ENCODE measurements around the gene SATB1.
A peak's percentile ranks its signal among the peaks of the same experiment; 100 is the strongest.

The SATB1 gene

DNA sequence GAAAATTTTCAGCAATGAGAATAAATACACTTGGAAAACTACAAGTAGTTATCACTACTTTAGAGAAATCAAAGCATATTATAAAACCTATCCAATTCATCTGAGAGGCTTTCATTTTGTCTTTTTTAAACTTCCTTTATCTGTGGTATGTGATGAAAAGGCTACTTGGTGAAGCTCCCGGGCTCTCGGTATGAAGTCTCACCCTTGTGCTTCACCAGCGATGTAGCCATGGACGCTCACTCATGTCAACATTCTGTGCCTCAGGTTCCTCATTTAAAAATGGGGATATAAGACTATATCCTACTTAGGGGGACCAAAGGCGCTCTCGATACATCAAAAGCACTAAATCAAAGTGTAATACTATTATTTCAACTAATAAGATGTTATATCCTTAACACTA is 14.9 kb downstream of the SATB1 start:
- in situ Hi-C loops (cut with HindIII; ENCODE audit: low pct_ligation_motif_present, low pct_unique_long_range_greater_than_20kb, low sequenced_read_pairs), result no loop called here

DNA sequence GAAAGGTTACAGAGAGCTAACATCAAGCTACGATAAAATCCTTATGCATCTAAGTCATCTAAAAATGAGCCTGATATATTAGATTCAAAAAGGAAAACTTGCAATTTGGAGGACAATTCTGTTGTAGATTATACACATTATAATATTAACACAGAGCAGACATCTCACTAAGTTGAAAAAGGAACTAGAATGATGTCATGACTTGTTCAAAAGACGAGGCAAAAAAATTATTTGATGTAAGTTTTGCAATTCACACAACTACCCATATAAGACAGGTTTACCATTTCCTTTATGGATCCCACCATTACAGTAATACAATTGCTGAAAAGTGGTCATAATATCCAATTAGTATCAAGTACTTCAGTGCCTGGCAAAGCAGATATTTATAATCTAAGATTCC is 15.9 kb downstream of the SATB1 start:
- in situ Hi-C loops (cut with HindIII; ENCODE audit: low pct_ligation_motif_present, low pct_unique_long_range_greater_than_20kb, low sequenced_read_pairs), result no loop called here
- DNase-seq, result no peak

More for the DNA sequence above, 14.9 kb downstream of the SATB1 start:
- no peak for DNase-seq

DNA sequence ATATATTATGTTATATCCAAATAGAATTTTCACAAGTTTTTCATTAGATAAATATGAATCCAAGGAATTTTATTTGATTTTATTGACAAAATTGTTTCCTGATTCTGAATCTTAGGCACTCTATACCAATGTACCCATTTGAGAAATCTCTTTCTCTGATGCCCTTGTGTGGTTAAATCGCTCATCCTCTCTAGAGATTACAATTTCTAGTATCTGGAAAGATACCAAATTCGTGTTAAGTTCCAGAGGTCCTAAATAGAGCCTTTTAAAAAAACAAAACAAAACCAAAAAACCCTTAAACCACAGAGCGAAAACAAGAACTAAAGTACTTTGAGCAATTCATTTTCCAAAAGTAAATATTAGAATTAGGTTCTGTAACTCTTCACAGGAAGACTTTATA is 20.0 kb downstream of the SATB1 start:
- DNase-seq, result no peak
- in situ Hi-C loops (cut with HindIII; ENCODE audit: low pct_ligation_motif_present, low pct_unique_long_range_greater_than_20kb, low sequenced_read_pairs), result no loop called here

GRCh38 chr3:18403061-18403460 is 22.1 kb downstream of the SATB1 start:
- DNase-seq, result no peak
- in situ Hi-C loops (cut with HindIII; ENCODE audit: low pct_ligation_motif_present, low pct_unique_long_range_greater_than_20kb, low sequenced_read_pairs), result no loop called here

GRCh38 chr3:18402239-18402799 is 22.8 kb downstream of the SATB1 start:
- DNase-seq, result no peak
- in situ Hi-C loops (cut with HindIII; ENCODE audit: low pct_ligation_motif_present, low pct_unique_long_range_greater_than_20kb, low sequenced_read_pairs), result no loop called here

- DNase-seq, result no peak
- in situ Hi-C loops (cut with HindIII; ENCODE audit: low pct_ligation_motif_present, low pct_unique_long_range_greater_than_20kb, low sequenced_read_pairs), result no loop called here
Measured at GRCh38 chr3:18401300-18401961, 23.7 kb downstream of the SATB1 start.

GRCh38 chr3:18398448-18398847 is 26.7 kb downstream of the SATB1 start:
- DNase-seq, result no peak
- in situ Hi-C loops (cut with HindIII; ENCODE audit: low pct_ligation_motif_present, low pct_unique_long_range_greater_than_20kb, low sequenced_read_pairs), result no loop called here

DNA sequence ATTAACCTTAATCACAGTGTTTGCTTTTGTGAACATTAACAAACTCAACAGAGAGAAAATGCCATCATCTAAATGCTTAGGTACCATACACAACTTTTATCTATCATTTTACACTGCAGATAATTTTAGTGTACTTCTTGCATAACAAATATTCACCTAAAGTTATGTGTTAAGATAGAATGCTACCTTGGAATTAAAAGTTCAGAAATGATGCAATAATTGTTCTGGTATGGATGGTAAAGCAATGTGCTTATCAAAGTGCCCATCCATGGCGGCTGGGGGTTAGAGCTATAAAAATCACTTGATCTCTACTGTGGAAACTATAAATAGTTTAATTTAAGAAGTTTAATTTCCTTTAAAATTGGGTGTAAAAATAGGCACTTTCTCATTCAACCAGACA is 28.7 kb downstream of the SATB1 start:
- no peak for DNase-seq
- in situ Hi-C loops (cut with HindIII; ENCODE audit: low pct_ligation_motif_present, low pct_unique_long_range_greater_than_20kb, low sequenced_read_pairs), result no loop called here

GRCh38 chr3:18394384-18394995 is 30.6 kb downstream of the SATB1 start:
- no peak for DNase-seq
- in situ Hi-C loops (cut with HindIII; ENCODE audit: low pct_ligation_motif_present, low pct_unique_long_range_greater_than_20kb, low sequenced_read_pairs), result no loop called here

- in situ Hi-C loops (cut with HindIII; ENCODE audit: low pct_ligation_motif_present, low pct_unique_long_range_greater_than_20kb, low sequenced_read_pairs), result no loop called here
- DNase-seq, result no peak
Measured at GRCh38 chr3:18393906-18394305, 31.2 kb downstream of the SATB1 start.

DNA sequence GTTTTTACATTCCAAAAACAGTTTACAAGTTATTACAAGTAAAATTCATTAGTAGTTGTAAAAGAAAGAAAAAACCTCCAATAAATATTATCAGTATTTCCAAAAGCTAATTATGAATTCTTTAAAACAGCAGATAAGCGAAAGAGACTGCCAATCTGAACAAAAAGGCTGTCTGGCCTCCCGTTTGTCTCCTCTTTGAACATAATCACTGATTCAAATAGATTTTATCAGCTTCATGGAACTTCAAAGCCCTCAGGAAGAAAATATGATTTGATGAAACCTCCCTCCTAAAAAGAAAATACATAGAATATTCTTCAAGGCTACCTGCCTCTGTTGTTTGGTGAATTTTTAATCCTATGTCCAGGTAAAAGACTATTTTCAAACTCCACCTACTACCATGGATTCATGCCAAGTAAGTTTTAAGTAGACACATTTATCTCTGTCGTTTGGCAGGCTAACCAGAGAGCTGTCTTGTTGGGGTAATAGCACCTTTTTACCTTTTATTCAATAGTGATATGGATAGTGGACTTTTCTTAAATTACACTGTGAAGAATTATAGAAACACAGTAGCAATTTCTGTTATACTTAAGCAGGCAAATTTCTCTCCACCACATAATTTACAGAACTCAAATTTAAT is 35.0 kb downstream of the SATB1 start:
- in situ Hi-C loops (cut with HindIII; ENCODE audit: low pct_ligation_motif_present, low pct_unique_long_range_greater_than_20kb, low sequenced_read_pairs), result no loop called here
- DNase-seq, result no peak

DNA sequence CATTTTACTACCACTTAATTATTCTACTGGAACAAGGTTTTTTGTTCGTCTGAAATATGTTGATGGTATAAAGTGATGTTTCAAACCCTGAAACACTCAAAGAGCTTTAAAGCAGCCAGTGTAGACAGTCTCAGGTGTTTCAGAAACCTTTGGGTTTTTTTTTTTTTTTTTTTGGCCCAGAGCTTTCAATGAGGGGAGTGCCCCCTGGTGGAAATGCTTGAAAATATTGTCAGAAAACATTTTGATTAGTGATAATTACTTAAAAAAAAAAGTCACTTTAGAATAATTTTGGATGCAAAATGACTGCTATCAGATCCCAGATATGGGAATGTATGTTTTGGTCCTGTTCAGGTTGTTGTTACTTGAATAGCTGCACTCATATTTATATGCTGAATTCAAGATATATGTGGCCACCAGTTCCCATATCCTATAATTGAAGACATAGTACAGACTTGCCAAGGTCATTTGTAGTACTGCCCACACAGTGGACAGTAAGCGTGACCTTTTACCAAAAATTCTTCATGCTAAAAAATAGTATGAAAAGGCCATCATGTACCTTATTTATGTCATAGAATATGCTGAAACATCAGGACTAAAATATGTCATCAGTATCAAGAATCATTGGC is 35.9 kb downstream of the SATB1 start:
- DNase-seq, result peak; percentile 12
- in situ Hi-C loops (cut with HindIII; ENCODE audit: low pct_ligation_motif_present, low pct_unique_long_range_greater_than_20kb, low sequenced_read_pairs), result no loop called here

DNA sequence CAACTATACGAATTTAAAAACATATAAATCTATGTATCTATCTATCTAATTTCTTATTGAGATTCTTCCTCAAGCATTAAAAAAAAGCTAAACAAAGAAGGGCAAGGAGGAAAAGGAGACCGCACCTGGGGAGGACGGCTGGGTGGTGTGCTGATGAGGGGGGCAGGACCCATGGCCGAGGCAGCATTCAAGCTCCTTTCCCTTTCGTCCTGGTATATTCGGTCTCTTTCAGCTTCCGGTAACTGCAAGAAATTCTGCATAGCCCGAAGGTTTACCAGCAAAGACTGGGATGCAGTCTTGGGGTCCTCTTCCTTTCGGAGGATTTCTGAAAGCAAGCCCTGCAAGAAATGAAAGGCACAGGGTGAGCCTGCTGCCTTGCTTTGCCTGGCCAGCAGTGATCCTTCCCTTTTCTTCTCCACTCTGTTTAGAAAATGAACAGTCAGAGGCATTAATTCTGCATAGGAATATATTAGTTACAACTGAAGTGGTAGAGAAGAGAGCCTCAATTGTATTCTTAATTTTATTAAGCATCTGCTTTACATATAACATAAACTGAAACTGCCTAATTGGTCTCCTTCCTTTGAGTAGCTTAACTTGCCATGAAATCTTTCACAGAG is 38.8 kb downstream of the SATB1 start:
- DNase-seq, result no peak
- in situ Hi-C loops (cut with HindIII; ENCODE audit: low pct_ligation_motif_present, low pct_unique_long_range_greater_than_20kb, low sequenced_read_pairs), result no loop called here

DNA sequence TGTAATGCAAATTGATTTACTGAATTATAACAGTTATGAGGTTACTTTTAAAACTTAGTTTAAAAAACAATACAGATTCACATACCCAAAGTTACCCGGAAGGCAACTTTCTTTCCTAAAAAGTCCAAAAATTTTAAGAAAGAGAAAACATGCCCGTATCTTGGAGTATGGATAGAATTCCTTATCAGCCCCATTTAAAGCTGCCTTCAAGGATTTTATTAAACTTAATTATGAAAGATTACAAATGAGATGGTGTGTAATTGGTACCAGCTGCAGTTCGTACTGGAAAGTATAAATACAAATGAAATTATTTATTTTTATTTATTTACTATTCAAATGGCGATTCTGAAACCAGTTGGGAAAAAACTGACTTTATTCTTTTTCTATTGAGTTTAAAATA is 39.4 kb downstream of the SATB1 start:
- no peak for DNase-seq
- in situ Hi-C loops (cut with HindIII; ENCODE audit: low pct_ligation_motif_present, low pct_unique_long_range_greater_than_20kb, low sequenced_read_pairs), result no loop called here

GRCh38 chr3:18382760-18383369 is 42.3 kb downstream of the SATB1 start:
- in situ Hi-C loops (cut with HindIII; ENCODE audit: low pct_ligation_motif_present, low pct_unique_long_range_greater_than_20kb, low sequenced_read_pairs), result no loop called here
- DNase-seq, result no peak

- in situ Hi-C loops (cut with HindIII; ENCODE audit: low pct_ligation_motif_present, low pct_unique_long_range_greater_than_20kb, low sequenced_read_pairs), result no loop called here
- no peak for DNase-seq
Measured at GRCh38 chr3:18379647-18380046, 45.5 kb downstream of the SATB1 start.

DNA sequence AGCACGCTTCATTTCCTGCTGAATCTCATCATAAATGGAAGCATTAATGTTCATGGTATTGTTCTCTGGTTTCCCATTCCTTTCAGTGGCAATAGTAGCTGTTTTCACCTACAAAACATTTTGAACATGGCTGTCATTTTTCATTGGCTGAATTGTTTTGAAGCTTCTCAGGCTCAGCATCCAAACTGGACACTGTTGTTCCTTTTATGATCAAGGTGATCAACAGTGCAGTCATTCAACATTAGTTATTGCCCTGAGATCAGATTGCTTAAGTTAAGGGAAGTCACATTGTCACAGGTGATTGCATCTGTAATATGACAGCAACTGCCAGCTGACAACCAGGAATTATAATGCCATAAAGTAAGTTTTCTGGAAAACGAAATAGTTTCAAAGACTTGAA is 46.9 kb downstream of the SATB1 start:
- in situ Hi-C loops (cut with HindIII; ENCODE audit: low pct_ligation_motif_present, low pct_unique_long_range_greater_than_20kb, low sequenced_read_pairs), result no loop called here
- no peak for DNase-seq

DNA sequence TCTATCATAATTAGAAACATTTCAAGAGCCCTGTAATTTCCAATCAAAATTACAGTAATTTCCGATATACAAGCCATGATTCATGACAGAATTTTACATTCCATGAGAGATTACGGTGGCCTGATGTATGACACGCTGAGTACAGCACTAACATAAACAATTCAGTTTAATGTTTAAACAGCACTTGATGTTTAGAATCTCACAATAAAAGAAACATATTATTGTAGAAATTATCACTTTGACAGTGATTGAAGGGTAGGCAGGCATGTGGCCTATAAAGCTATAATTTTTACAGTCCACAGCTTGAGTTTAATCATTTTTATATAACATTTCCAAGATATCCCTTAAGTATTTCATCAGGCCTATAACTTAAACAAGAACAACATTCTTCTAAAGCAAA is 48.5 kb downstream of the SATB1 start:
- DNase-seq, result no peak
- in situ Hi-C loops (cut with HindIII; ENCODE audit: low pct_ligation_motif_present, low pct_unique_long_range_greater_than_20kb, low sequenced_read_pairs), result no loop called here
